Embryonic facial prominence (tissue), 1 donor: Measurements from ENCODE around the gene MMAB.

Source experiments
- DNase-seq: peaks from one replicate; pipeline ENCODE4 v3.0.0-alpha.2; 2016; ENCODE audit errors: extremely low spot score

MMAB gene

GRCh38 chr12:109517619-109518018 is 55.7 kb downstream of the MMAB start:
- no peak for DNase-seq

GRCh38 chr12:109513977-109514376 is 59.3 kb downstream of the MMAB start:
- DNase-seq: no peak

DNA sequence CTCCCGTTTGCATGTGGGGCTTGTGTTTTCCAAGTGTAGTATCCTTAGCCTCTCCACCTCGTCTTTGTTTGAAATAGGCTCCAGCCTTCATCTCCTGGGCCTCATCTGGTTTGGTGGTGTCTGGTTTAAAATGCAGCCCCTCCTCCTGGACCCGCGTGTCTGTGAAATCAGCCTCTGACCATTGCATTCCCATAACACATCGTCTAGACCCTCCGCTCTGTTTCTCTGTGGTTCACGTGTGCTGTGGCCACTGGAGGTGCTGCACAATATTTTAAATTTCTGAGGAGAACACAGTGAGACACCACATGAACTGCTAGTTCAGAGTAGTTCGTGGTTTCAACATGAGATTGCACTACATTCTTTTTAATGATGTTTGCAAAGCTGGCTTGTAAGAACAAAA is 60.3 kb downstream of the MMAB start:
- no peak for DNase-seq

DNA sequence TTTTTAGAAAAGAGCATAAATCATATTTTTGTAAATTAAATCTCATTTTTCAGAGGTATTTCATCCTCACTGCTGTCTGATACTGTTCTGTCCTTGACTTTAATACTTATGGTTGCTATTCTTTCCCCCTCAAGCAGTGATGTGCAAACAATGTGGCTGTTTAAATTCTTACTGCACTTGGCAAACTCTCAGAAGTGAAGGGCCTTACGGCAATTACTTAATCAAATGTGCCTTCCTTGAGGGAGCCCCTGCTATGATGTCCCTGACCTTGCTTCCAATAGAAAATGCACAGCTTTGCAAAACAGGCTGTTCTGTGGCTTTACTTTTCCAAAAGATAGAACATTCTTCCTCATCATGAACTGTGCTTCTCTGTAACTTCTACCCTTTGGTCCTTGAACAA is 60.7 kb downstream of the MMAB start:
- DNase-seq: no peak

- no peak for DNase-seq
Observed at GRCh38 chr12:109510196-109510595, 63.1 kb downstream of the MMAB start.

GRCh38 chr12:109504068-109504467 is 69.2 kb downstream of the MMAB start:
- DNase-seq: no peak
